ENCODE measurements around the gene COBL. TPM values are rescaled to one million over a fixed set of nuclear protein-coding genes. Genes with fewer than 3 reads are reported as not detected.

Gene COBL
- polyA plus RNA-seq, 3 donors, result not detected

- no peak for TF ChIP-seq CTCF (IDR thresholded peaks at IDR 0.05)
- Histone ChIP-seq H3K27ac (ENCODE audit: low read depth in 1 of 2, low read length in 2 of 2) (no peak overlapping the region), H3K4me3 (replicated peaks in 1 of 3; ENCODE audit: low read depth in 2 of 3, low read length in 3 of 3) (no peak overlapping the region), H4K20me1 (ENCODE audit: insufficient read depth, low read length) (no peaks in the 10 kb centered on the region), H3K36me3 (replicated peaks in 1 of 2; ENCODE audit: control insufficient read depth in 1 of 2, insufficient read depth in 2 of 2, low read length in 2 of 2) (no peaks in the 10 kb centered on the region), H3K27me3 (ENCODE audit: control insufficient read depth in 2 of 2, insufficient read depth in 2 of 2, low read length in 2 of 2) (no peaks in the 10 kb centered on the region), H3K4me2 (replicated peaks; ENCODE audit: extremely low read depth, low read length, poor library complexity, severe bottlenecking) (no peak overlapping the region), H3K9me3 (replicated peaks in 1 of 2; ENCODE audit: control insufficient read depth in 1 of 2, insufficient read depth in 1 of 2, low read length in 2 of 2) (no peaks in the 10 kb centered on the region), H3K79me2 (ENCODE audit: insufficient read depth, low read length) (no peaks in the 10 kb centered on the region), H3K9ac (ENCODE audit: insufficient read depth, low read length, poor library complexity, severe bottlenecking) (no peak overlapping the region), H3K4me1 (ENCODE audit: control insufficient read depth in 1 of 2, insufficient read depth in 2 of 2, low read length in 2 of 2) (no peaks in the 10 kb centered on the region), H2AFZ (ENCODE audit: insufficient read depth, low read depth, low read length, poor library complexity, severe bottlenecking) (no peak overlapping the region)
- Mint-ChIP-seq H3K27me3 (ENCODE audit: low read depth in 3 of 3) (peaks cover 0 to 3% (median 2%) of the 10 kb centered on the region in 3 donors), H3K4me1 (no peaks in the 10 kb centered on the region), H3K27ac (no peak overlapping the region), H3K9me3 (no peaks in the 10 kb centered on the region), H3K36me3 (no peaks in the 10 kb centered on the region), H3K4me3 (no peak overlapping the region)
- intact Hi-C loops (cut with micrococcal nuclease), result no loop called here
- 94% methylated on average over 15 of the region's 18 CpGs for WGBS (ENCODE audit: insufficient coverage)
- no peak for DNase-seq
Observed at GRCh38 chr7:51219261-51219988, 97.2 kb downstream of the COBL start.

DNA sequence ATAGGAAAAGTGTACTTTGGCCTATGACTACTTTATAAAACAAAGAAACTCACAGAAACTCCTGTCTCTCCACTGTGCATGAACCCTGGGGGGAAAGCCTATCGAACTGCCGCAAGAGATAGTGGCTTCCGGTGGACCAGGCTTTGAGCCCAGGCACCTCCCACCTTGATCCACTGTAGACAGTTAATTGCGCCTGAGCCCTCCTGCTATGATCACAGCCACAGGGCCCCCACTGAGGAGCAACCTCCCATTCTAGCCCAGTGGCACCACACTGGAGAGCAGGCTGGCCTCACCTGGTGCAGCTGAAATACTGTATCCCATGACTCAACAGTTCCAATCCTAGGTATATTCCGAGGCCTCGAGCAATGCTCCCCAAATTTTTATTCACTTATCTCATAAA, 98.8 kb downstream of the COBL start:
- Mint-ChIP-seq H3K9me3 (peaks cover 0 to 2% (median 0%) of the 10 kb centered on the region in 7 donors), H3K27ac (peak overlapping the region in 1 of 7 donors; percentile 53), H3K36me3 (no peaks in the 10 kb centered on the region), H3K4me3 (no peak overlapping the region), H3K4me1 (no peaks in the 10 kb centered on the region), H3K27me3 (ENCODE audit: low read depth in 3 of 3) (peaks cover 0 to 2% (median 0%) of the 10 kb centered on the region in 3 donors)
- Histone ChIP-seq H3K4me3 (replicated peaks in 1 of 3; ENCODE audit: low read depth in 2 of 3, low read length in 3 of 3) (no peak overlapping the region), H3K9ac (ENCODE audit: insufficient read depth, low read length, poor library complexity, severe bottlenecking) (no peak overlapping the region), H3K79me2 (ENCODE audit: insufficient read depth, low read length) (no peaks in the 10 kb centered on the region), H3K4me2 (replicated peaks; ENCODE audit: extremely low read depth, low read length, poor library complexity, severe bottlenecking) (no peak overlapping the region), H3K27ac (ENCODE audit: low read depth in 1 of 2, low read length in 2 of 2) (no peak overlapping the region), H3K9me3 (replicated peaks in 1 of 2; ENCODE audit: control insufficient read depth in 1 of 2, insufficient read depth in 1 of 2, low read length in 2 of 2) (no peaks in the 10 kb centered on the region), H2AFZ (ENCODE audit: insufficient read depth, low read depth, low read length, poor library complexity, severe bottlenecking) (no peak overlapping the region), H3K36me3 (replicated peaks in 1 of 2; ENCODE audit: control insufficient read depth in 1 of 2, insufficient read depth in 2 of 2, low read length in 2 of 2) (no peaks in the 10 kb centered on the region), H4K20me1 (ENCODE audit: insufficient read depth, low read length) (no peaks in the 10 kb centered on the region), H3K27me3 (ENCODE audit: control insufficient read depth in 2 of 2, insufficient read depth in 2 of 2, low read length in 2 of 2) (no peaks in the 10 kb centered on the region), H3K4me1 (ENCODE audit: control insufficient read depth in 1 of 2, insufficient read depth in 2 of 2, low read length in 2 of 2) (no peaks in the 10 kb centered on the region)
- no peak for DNase-seq
- WGBS (ENCODE audit: insufficient coverage), result 100% methylated on average over 1 of the region's 6 CpGs
- no peak for TF ChIP-seq CTCF (IDR thresholded peaks at IDR 0.05)
- intact Hi-C loops (cut with micrococcal nuclease), result no loop called here

Data from CD14-positive monocyte (primary cell).